Measurements from ENCODE around the gene ABLIM2. TPM values are rescaled to one million over a fixed set of nuclear protein-coding genes. Genes with fewer than 3 reads are reported as not detected.

The ABLIM2 gene
- total RNA-seq, 1 experiment from 2014 or later = 1.0 TPM

DNA sequence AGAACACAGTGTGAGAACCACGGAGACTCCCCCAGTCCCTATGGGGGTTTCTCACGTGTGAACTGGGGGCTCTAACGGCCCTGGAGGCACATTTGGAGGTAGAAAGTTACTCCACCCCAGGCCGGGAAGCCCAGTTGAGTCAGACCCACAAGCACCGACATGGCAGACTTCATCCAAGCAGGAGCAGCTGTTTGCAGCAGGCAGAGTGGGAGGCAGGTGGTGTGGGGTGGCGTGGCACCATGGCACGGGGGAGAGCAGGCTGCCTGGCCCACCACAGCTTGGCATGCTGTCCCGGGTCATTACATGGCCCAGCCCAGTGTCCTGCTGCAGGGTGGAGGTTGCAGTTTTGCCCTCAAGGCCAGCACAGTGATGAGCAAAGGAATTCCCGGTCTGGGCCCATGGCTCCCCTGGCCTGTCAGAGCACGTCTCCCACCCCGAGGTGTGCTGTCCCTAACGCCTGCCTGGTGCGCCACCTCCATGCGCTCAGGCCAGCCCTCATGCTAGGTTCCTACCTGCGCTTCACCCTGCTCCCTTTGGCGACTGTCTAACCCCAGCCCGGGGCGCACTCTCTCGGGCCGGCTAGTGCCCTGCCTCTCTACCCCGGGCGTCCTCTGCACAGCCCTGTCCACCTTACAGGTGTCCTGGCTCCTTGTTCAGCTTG, 128.4 kb downstream of the ABLIM2 start:
- no peak overlapping the region for H3K56ac ChIP-seq (ENCODE audit: insufficient read length, low read depth, low read length)
- H3K4me2 ChIP-seq (ENCODE audit: insufficient read depth, insufficient read length, low read length) = no peak overlapping the region
- no peak overlapping the region for H3K18ac ChIP-seq (ENCODE audit: insufficient read length, low read depth, low read length)
- H4K5ac ChIP-seq (ENCODE audit: insufficient read length, low read depth, low read length) = no peak overlapping the region
- WGBS (ENCODE audit: extremely low coverage, insufficient read length, low lambda C conversion rate) = no CpG with 5 or more reads among the region's 22 CpGs
- no peak overlapping the region for H3K4me3 Mint-ChIP-seq
- no peaks in the 10 kb centered on the region for H3K4me1 ChIP-seq (ENCODE audit: insufficient read depth, low read length)
- H3K27ac Mint-ChIP-seq = 0 out of 7 replicates have a peak overlapping the region, but pooled peaks of 1 of the 3 experiments have one; percentile 34
- H4K8ac ChIP-seq (replicated peaks; ENCODE audit: insufficient read length, low read depth, low read length) = no peak overlapping the region
- H3K27ac ChIP-seq (ENCODE audit: insufficient read length, low read depth, low read length) = no peak overlapping the region
- no peak overlapping the region for H2AK5ac ChIP-seq (ENCODE audit: insufficient read length, low read length)
- H3K27me3 ChIP-seq (ENCODE audit: insufficient read depth, low read length) = no peaks in the 10 kb centered on the region
- no peak overlapping the region for H4K91ac ChIP-seq (ENCODE audit: insufficient read length, low read depth, low read length)
- H3K23ac ChIP-seq (ENCODE audit: insufficient read length, low read depth, low read length) = no peak overlapping the region
- no peaks in the 10 kb centered on the region for H3K9me3 ChIP-seq (ENCODE audit: control insufficient read depth, low read depth, low read length)
- no peak overlapping the region for H2BK5ac ChIP-seq (ENCODE audit: insufficient read length, low read length)
- no peaks in the 10 kb centered on the region for H3K79me2 ChIP-seq (ENCODE audit: insufficient read depth, low read length)
- H3K4me1 Mint-ChIP-seq = 0 out of 4 replicates have a peak, but pooled peaks cover 0 to 3% of the 10 kb centered on the region in 2 experiments
- H3T11ph ChIP-seq (ENCODE audit: low read length) = no peak overlapping the region
- H3K36me3 Mint-ChIP-seq (ENCODE audit: insufficient read depth in 1 of 3, low read depth in 3 of 3) = no peaks in the 10 kb centered on the region; a peak in 1 of 7 replicates
- no peaks in the 10 kb centered on the region for H3K27me3 Mint-ChIP-seq (ENCODE audit: low read depth)
- no peaks in the 10 kb centered on the region for H3K79me1 ChIP-seq (ENCODE audit: insufficient read depth, low read depth, low read length, poor library complexity, severe bottlenecking)
- no peak overlapping the region for H3K4ac ChIP-seq (ENCODE audit: low read depth, low read length)
- no peak overlapping the region for H2AFZ ChIP-seq (ENCODE audit: low read length)
- DNase-seq = no peak
- no peak overlapping the region for H2BK15ac ChIP-seq (ENCODE audit: low read depth, low read length)
- H2BK12ac ChIP-seq (ENCODE audit: insufficient read length, low read depth, low read length) = no peak overlapping the region
- H3K9ac ChIP-seq (ENCODE audit: extremely low read depth, insufficient read length, low read length) = no peak overlapping the region
- no peak overlapping the region for H2BK20ac ChIP-seq (ENCODE audit: low read depth, low read length, poor library complexity, severe bottlenecking)
- H3K14ac ChIP-seq (ENCODE audit: insufficient read depth, low read length) = no peak overlapping the region; the same call in 1 of the 2 replicates
- no peaks in the 10 kb centered on the region for H3K23me2 ChIP-seq (ENCODE audit: insufficient read length, low read depth, low read length, poor library complexity, severe bottlenecking)
- H3K9me3 Mint-ChIP-seq = no peaks in the 10 kb centered on the region
- no peaks in the 10 kb centered on the region for H4K20me1 ChIP-seq (ENCODE audit: control insufficient read depth, insufficient read depth, insufficient read length)
- TF ChIP-seq CTCF (conservative IDR thresholded peaks at IDR 0.05) = no peak
- H2BK120ac ChIP-seq (ENCODE audit: low read depth, low read length, poor library complexity, severe bottlenecking) = no peak overlapping the region
